ACHN (cell line): ENCODE results near the gene ACOX3.
"Not testable (repeated sequence)": the region's sequence is repeated elsewhere in the genome, so short reads cannot be mapped to it uniquely, and the experiment has no call there.

Experiments
- DNase-seq: peaks from one replicate; pipeline ENCODE4 v3.0.0-alpha.2; 2015
- in situ Hi-C: cut with HindIII; loops from 2 replicates; pipeline ENCODE4 v1.10.0; 2017; ENCODE audit warnings: low sequenced_read_pairs, low pct_ligation_motif_present, low pct_unique_long_range_greater_than_20kb

ACOX3 gene

DNA sequence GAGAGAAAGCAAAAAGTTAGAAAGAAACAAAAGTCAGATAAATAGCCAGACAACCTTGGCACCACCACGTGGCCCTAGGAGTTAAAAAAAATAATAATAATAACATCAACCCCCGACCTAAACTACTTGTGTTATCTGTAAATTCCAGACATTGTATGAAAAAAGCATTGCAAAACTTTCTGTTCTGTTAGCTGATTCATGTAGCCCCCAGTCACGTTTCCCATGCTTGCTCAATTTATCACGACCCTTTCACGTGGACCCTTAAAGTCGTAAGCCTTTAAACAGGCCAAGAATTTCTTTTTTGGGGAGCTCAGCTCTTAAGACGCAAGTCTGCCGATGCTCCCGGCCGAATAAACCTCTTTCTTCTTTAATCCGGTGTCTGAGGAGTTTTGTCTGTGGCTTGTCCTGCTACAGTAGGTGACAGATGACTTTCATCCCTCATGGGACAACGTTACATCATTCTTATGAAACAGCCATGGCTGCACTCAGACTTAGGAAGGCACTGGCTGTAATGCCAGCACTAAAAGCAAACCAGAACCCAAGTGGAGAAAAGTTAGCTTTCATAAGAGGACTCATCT, 520 bp downstream of the ACOX3 start:
- DNase-seq, result peak; percentile 3
- in situ Hi-C loops, result no loop called here

DNA sequence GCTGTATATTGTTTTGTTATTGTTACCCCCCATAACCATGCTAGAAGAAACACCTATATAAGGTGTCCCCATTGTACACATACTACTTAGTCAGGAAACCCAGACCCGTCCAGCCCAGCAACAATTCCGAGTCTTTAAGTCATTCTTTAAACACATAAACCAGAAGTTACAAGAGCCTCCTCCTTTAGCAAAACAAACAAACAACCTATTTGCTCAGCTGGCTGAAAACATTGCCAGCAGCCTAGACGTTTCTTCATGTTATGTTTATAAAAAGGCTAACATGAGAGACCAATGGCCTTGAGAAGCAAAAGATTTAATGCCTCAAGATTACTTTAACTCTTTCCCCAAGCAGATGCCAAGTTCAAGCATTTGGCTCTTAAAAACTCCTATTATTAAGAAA, 1.4 kb downstream of the ACOX3 start:
- in situ Hi-C loops, result no loop called here

DNA sequence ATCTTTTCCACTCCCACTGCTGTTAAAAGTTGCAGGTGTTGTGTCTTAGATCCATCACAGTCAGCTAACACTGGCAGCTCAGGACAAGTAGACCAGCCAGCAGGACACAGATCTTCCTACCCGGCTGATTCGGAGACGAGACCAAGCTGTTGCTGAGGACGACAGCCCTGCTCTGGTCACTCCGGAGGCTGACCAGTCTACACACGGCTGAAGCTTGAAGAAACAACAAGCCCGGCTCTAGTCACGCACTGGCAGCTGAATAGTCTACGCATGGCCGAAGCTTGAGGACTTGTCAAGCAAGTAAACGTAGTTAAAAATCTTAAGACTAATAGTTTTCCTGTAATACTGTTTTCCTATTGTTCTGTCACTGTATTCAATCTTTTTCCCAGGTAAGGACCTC, 1.8 kb downstream of the ACOX3 start:
- no peak for DNase-seq
- in situ Hi-C loops, result no loop called here

More for the DNA sequence above, 1.4 kb downstream of the ACOX3 start:
- no peak for DNase-seq

DNA sequence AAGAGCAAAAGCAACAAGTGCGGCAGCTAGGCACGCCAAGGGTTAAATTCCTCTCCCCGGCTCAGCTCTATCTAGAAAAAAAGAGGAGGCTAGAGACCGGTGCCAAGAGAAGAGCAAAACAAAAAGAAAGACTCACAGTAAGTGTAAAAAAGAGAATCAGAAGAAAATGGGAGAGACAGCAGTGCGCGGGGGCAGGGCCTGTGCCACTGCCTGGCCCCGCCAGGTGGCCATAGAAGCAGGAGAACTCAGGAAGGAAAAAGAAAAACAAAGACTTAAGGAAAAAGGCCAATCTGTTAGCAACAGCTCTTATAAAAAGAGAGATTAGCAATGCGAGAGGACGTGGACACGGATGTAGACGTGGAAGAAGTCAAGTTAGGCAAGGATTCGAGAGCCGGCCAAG, 3.2 kb downstream of the ACOX3 start:
- DNase-seq, result no peak
- in situ Hi-C loops, result no loop called here

DNA sequence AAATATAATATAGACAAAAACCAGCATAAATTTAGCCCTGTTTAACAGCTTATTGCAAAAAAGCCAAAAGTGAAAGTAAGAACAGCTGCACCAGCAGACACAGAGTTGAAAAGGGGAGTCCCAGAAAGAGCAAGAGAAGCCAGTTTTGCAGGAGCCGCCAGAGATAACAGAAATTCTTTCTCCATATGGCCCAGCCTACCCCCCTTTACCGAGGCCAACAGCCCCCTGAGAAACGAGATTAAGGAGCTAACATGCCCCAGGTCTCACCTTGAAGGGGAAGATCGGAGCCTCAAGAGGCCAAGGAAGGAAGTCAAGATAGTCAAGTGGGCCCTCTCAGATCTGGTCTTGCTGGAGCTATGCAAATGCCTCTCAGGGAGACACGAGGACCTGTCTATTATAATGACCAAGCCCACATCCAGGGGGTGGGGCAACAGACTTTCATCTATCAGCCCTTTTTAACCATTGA, 4.8 kb downstream of the ACOX3 start:
- DNase-seq, result no peak
- in situ Hi-C loops, result no loop called here

DNA sequence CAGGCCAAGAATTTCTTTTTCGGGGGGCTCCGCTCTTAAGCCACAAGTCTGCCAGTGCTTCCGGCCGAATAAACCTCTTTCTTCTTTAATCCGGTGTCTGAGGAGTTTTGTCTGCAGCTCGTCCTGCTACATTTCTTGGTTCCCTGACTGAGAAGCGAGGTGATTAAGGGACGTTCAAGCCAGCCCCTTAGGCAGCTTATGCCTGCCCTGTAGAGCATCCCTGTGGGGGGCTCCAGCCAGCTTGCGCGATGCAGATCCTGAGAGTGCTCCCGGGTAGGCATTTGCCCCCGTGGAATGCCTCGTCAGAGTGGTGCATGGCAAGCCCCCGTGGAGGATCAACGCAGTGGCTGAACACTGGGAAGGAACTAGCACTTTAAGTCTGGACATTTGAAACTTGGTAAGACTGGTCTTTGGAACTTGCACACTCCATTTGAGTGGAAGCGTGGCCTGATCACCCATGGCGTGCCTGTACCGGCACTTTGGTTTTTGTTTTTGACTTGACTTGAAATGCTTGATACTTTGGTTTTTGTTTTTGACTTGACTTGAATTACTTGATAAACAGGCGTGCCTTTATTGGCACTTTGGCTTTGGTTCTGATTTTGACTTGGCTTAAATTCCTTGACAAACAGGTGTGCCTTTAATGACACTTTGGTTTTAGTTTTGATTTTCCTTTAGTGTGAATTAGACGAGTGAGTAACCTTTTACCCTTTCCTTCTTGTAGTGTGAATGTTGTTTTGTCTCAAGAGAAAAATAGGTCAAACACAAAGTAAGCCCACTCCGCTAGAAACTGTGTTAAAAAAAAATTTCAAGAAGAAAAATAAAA, 6.1 kb downstream of the ACOX3 start:
- in situ Hi-C loops, result no loop called here
- DNase-seq, result no peak

DNA sequence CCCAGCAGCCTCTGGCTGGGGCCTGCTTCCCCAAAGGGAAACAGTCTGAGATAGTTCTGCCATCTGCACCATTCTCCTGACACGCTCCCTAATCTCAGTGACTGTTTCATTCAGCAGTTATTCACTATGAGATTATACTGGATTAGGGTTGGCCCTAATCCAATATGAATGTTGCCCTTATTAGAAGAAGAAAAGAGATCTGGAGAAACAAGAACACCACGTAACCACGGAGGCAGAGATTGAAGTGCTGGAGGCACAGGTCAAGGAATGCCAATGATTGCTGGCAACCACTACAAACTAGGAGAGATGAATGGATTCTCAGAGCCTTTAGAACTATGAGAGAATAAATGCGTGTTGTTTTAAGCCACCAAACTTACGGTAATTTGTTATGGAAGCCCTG, 7.4 kb downstream of the ACOX3 start:
- in situ Hi-C loops, result no loop called here
- no peak for DNase-seq

DNA sequence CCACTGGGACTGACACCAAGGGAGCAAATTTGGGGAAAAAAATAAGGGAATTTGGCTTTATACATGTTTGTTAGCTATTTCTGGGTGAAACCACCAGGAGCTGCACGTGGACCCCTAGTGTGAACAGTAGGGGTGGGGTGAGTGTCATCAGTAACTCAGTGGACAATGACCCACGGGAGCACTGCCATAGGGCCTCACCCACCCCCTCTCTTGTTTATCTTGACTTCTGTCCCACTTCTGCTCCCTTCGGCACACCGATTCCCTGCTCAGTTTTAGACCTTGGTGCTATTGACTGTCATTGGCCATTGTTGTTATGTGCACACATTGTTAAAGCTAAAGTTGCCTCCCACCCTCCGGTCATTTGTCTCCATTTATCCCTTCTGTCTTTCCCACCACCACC, 9.0 kb downstream of the ACOX3 start:
- in situ Hi-C loops, result no loop called here
- DNase-seq, result no peak

DNA sequence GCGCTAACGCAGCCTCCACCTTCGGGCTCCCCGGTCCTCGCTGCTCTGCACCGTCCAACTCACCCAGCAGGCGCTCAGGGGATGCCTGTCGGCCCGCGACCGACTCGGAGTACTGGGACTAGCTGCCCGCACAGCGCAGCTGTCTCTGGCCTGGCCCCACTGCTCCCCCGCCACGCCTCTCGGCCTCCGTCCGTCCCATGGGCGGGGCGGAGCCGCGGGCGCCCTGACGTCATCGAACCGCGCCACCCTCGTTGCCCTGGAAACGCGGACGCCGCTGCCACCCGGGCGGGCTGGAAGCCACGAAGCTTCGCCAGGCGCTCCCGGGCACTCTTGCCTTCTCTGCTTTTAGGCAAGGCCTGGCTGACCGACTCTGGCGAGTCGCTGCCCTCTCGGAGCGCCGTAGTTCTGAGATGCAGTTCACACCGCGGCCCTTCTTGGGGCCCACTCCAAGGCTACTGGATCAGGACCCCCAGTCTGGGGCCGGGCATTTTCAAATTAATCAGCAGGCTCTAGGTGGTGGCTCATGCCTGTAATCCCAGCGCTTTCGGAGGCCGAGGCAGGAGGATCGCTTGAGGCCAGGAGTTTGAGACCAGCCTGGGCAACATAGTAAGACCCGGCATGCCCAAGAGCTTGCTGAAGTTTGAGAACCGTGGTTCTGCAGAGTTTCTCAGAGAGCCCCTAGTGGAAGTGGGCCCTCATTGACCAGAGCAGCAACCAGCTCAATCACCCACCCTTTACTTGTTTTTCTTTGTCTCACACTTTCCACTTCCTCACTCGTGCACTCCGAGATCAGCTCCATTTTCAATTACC, 12.0 kb downstream of the ACOX3 start:
- peak; percentile 84 for DNase-seq
- in situ Hi-C loops, result no loop called here

DNA sequence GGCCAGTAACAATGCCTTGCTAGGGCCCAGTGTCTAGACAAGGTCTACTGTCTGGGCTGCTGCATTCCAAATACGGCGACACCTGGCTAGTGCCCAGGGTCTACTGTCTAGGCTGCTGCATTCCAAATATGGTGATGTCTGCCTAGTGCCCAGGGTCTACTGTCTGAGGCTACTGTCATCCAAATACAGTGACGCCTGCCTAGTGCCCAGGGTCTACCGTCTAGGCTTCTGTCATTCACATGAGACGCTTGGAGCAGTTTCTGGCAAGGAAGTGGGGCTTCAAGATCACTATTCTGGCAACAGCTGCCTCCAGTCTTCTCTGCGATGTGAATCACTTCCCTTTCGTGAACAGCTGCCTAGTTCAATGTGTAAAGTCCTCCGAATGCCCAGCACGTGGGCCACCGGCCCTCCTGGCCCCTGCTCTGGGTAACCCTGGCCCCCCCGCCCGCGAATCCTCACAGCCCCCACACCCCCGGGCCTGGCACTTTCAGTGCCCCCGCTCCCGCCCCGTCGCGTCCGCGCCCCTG, 12.7 kb downstream of the ACOX3 start:
- DNase-seq, result no peak
- in situ Hi-C loops, result no loop called here

DNA sequence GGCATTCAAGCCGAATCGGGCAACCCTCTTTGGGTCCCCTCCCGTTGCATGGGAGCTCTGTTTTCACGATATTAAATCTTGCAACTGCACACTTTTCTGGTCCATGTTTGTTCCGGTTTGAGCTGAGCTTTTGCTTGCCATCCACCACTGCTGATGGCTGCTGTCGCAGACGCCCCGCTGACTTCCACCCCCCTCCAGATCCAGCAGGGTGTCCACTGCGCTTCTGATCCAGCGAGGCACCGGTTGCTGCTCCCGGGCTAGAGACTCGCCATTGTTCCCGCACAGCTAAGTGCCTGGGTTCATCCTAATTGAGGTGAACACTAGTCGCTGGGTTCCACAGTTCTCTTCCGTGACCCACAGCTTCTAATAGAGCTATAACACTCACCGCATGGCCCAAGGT, 13.3 kb downstream of the ACOX3 start:
- no peak for DNase-seq
- in situ Hi-C loops, result no loop called here

DNA sequence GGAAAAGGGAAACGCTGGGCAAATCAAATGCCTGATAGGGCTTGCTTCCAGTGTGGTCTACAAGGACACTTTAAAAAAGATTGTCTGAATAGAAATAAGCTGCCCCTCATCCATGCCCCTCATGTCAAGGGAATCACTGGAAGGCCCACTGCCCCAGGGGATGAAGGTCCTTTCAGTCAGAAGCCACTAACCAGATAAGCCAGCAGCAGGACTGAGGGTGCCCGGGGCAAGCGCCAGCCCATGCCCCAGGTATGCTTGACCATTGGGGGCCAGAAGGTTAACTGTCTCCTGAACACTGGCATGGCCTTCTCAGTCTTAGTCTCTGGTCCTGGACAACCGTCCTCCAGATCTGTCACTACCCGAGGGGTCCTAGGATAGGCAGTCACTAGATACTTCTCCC, 17.7 kb downstream of the ACOX3 start:
- DNase-seq, result no peak
- in situ Hi-C loops, result no loop called here

DNA sequence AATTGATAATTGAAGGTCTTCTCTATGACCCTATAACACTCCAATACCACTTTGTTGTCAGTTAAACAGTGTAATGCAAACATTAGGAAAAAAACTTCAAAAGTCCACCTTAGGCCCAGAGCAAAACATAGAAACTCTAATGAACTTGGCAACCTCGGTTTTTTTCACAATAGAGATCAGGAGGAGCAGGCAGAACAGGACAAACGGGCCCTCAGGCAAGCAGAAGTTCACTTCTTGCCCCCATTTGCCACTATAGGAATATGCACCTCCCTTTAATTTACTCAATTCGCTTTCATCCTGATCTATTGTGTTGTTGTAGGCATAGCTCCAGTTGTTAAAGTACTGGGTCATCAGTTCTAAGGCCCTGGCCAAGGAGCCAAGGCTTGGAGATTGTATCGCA, 18.2 kb downstream of the ACOX3 start:
- in situ Hi-C loops, result no loop called here
- DNase-seq, result no peak

DNA sequence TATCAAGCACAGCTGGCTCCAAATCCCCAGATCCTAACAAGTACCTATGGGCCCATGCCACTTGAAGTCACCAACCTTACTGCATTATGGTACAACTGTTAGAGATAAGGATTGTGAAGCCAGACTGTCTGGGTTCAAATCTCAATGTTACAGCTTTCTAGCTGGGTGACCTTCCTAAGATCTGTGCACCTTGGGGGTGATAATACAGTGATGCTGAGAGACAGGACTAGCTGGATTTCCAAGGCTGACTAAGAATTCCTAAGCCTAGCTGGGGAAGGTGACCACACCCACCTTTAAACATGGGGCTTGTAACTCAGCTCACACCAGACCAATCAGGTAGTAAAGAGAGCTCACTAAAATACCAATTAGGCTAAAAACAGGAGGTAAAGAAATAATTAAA, 20.4 kb downstream of the ACOX3 start:
- in situ Hi-C loops, DNase-seq: not testable (repeated sequence)

DNA sequence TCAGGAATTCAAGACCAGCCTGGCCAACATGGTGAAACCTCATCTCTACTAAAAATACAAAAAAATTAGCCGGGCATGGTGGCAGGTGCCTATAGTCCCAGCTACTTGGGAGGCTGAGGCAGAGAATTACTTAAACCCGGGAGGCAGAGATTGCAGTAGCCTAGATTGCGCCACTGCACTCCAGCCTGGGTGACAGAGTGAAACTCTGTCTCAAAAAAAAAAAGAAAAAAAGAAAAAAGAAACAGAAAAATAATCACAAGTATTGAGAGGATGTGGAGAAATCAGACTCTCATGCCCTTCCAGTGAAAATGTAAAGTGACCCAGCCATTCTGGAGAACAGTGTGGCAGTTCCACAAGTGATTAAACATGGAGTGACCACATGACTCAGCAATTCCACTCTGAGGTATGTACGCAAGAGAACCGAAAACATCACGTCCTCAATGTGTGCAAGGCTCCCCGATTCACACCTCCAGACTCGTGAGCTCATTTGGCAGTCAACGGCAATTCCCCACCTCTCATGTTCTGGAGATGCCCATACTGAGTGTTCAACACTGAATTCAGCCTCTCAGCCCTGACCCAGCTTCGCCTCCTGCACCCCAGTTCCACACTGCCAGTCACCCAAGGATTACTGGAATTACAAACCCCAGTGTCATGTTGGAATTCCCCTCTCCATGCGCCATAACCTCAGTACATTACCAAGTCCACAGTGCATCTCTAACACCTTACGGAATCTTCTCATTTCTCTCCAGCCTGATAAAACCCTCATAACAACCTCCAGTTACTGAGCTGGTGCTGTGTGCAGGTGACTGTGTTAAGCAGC, 21.1 kb downstream of the ACOX3 start:
- in situ Hi-C loops, result no loop called here
- peak; percentile 10 for DNase-seq

DNA sequence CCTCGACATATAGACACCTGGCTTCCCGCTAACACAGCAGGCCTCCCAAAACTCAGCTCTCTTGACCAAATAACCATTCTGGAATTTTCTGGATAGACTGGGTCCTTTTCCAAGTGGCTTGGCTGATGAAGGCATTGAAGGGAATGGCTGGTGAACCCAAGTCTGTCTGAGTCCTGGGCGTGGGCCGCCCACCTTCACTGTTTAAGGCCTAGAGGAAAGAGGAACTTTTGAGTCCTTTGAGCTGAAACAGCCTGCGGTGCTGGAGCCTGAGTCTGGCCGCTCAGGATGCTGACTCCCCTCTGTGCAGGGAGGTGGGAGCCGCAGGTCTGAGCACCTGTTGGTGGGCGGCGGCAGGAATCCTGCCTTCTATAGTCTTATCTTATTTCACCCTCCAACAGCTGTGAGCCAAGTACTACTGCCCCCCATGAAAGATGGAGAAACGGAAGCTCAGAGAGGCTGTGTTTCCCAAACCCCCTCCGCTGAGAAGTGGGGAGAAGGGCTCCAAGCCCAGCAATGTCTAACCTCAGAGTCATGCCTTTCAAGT, 23.4 kb downstream of the ACOX3 start:
- no peak for DNase-seq
- in situ Hi-C loops, result no loop called here

DNA sequence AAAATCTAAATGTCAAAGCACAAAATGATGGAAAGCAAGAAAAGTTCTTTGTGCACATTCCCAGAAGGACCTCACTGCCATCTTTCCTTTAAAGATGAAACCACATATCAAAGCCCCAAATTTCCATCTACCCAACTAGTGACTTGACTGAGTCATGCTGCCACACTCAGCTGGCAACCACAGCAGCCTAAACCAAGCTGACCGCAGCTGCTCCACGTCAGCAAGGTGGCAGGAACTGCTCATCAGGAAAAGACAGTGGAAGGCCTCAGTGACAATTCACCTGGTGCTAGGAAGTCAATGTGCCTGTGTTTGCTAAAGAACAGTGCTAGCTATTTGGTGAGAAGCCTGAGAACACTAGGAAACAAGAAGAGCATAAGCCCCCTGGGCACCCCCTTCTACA, 26.1 kb downstream of the ACOX3 start:
- in situ Hi-C loops, result no loop called here

DNA sequence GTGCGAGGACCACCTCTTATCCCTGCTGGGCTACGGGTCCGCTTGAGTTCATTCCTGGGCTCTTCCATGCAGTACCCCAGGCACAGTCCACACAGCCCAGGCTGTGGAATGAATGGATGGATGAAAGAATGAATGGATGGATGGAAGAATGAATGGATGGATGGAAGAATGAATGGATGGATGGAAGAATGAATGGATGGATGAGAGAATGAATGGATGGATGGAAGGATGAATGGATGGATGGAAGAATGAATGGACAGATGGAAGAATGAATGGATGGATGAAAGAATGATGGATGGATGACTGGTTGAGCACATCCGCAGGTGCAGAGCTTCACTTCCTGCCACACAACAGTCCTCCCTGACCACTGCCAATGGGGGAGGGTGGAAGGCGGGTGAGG, 28.2 kb downstream of the ACOX3 start:
- in situ Hi-C loops, result no loop called here
- no peak for DNase-seq

More for the DNA sequence above, 26.1 kb downstream of the ACOX3 start:
- no peak for DNase-seq
